ENCODE measurements around the gene GJA1.
"Not testable (repeated sequence)": the region's sequence is repeated elsewhere in the genome, so short reads cannot be mapped to it uniquely, and the experiment has no call there.

GJA1 gene

GRCh38 chr6:121435444-121436069, at the start of gene GJA1:
TSS of gene GJA1 (plus strand) at chr6:121435646. CDS start at chr6:121446848, 11,202 bp downstream.
- no peaks in the 10 kb centered on the region for H3K9me3 ChIP-seq (ENCODE audit: control insufficient read depth, insufficient read depth, low read length)
- H3K27ac ChIP-seq (ENCODE audit: low read length) = peak within 1 kb of the TSS; percentile 36
- no peaks in the 10 kb centered on the region for H3K4me1 ChIP-seq (ENCODE audit: control insufficient read depth, insufficient read depth, low read length)
- DNase-seq (ENCODE audit: low read depth, low spot score) = no peak
- no CpG with 5 or more reads among the region's 5 CpGs for WGBS (ENCODE audit: insufficient coverage, insufficient read length)
- H3K4me3 ChIP-seq (ENCODE audit: low read length) = peak within 1 kb of the TSS; percentile 92; the same call in 1 of the 2 replicates
- no peaks in the 10 kb centered on the region for H3K36me3 ChIP-seq (ENCODE audit: control insufficient read depth, insufficient read depth, low read length)
- H3K27me3 ChIP-seq (ENCODE audit: control insufficient read depth, insufficient read depth, low read length) = no peaks in the 10 kb centered on the region

- not testable (repeated sequence) for H3K9me3 ChIP-seq (ENCODE audit: control insufficient read depth, insufficient read depth, low read length); DNase-seq (ENCODE audit: low read depth, low spot score); H3K36me3 ChIP-seq (ENCODE audit: control insufficient read depth, insufficient read depth, low read length); H3K4me1 ChIP-seq (ENCODE audit: control insufficient read depth, insufficient read depth, low read length); H3K27me3 ChIP-seq (ENCODE audit: control insufficient read depth, insufficient read depth, low read length); H3K4me3 ChIP-seq (ENCODE audit: low read length); H3K27ac ChIP-seq (ENCODE audit: low read length)
- WGBS (ENCODE audit: insufficient coverage, insufficient read length) = no CpG with 5 or more reads among the region's 3 CpGs
Measured at GRCh38 chr6:121386551-121386950, 48.9 kb upstream of the GJA1 start.

- H3K4me3 ChIP-seq (ENCODE audit: low read length) = no peak overlapping the region
- WGBS (ENCODE audit: insufficient coverage, insufficient read length) = no CpG with 5 or more reads among the region's 3 CpGs
- no peaks in the 10 kb centered on the region for H3K9me3 ChIP-seq (ENCODE audit: control insufficient read depth, insufficient read depth, low read length)
- no peaks in the 10 kb centered on the region for H3K27me3 ChIP-seq (ENCODE audit: control insufficient read depth, insufficient read depth, low read length)
- H3K27ac ChIP-seq (ENCODE audit: low read length) = no peak overlapping the region
- DNase-seq (ENCODE audit: low read depth, low spot score) = no peak
- no peaks in the 10 kb centered on the region for H3K4me1 ChIP-seq (ENCODE audit: control insufficient read depth, insufficient read depth, low read length)
- H3K36me3 ChIP-seq (ENCODE audit: control insufficient read depth, insufficient read depth, low read length) = no peaks in the 10 kb centered on the region
Measured at GRCh38 chr6:121389419-121389818, 46.0 kb upstream of the GJA1 start.

GRCh38 chr6:121393731-121394505, 41.5 kb upstream of the GJA1 start:
- Histone ChIP-seq H3K27me3 (ENCODE audit: control insufficient read depth, insufficient read depth, low read length) (no peaks in the 10 kb centered on the region), H3K4me3 (ENCODE audit: low read length) (no peak overlapping the region), H3K36me3 (ENCODE audit: control insufficient read depth, insufficient read depth, low read length) (no peaks in the 10 kb centered on the region), H3K9me3 (ENCODE audit: control insufficient read depth, insufficient read depth, low read length) (no peaks in the 10 kb centered on the region), H3K4me1 (ENCODE audit: control insufficient read depth, insufficient read depth, low read length) (no peaks in the 10 kb centered on the region), H3K27ac (ENCODE audit: low read length) (no peak overlapping the region)
- no CpG with 5 or more reads among the region's 1 CpG for WGBS (ENCODE audit: insufficient coverage, insufficient read length)
- no peak for DNase-seq (ENCODE audit: low read depth, low spot score)

GRCh38 chr6:121395736-121396135, 39.7 kb upstream of the GJA1 start:
- Histone ChIP-seq H3K4me3 (ENCODE audit: low read length) (no peak overlapping the region), H3K9me3 (ENCODE audit: control insufficient read depth, insufficient read depth, low read length) (no peaks in the 10 kb centered on the region), H3K27me3 (ENCODE audit: control insufficient read depth, insufficient read depth, low read length) (no peaks in the 10 kb centered on the region), H3K27ac (ENCODE audit: low read length) (no peak overlapping the region), H3K4me1 (ENCODE audit: control insufficient read depth, insufficient read depth, low read length) (no peaks in the 10 kb centered on the region), H3K36me3 (ENCODE audit: control insufficient read depth, insufficient read depth, low read length) (no peaks in the 10 kb centered on the region)
- 100% methylated on average over 1 of the region's 4 CpGs for WGBS (ENCODE audit: insufficient coverage, insufficient read length)
- no peak for DNase-seq (ENCODE audit: low read depth, low spot score)

- H3K9me3 ChIP-seq (ENCODE audit: control insufficient read depth, insufficient read depth, low read length); DNase-seq (ENCODE audit: low read depth, low spot score); H3K27me3 ChIP-seq (ENCODE audit: control insufficient read depth, insufficient read depth, low read length); H3K27ac ChIP-seq (ENCODE audit: low read length); H3K4me1 ChIP-seq (ENCODE audit: control insufficient read depth, insufficient read depth, low read length); H3K36me3 ChIP-seq (ENCODE audit: control insufficient read depth, insufficient read depth, low read length); H3K4me3 ChIP-seq (ENCODE audit: low read length): not testable (repeated sequence)
- WGBS (ENCODE audit: insufficient coverage, insufficient read length) = no CpG with 5 or more reads among the region's 6 CpGs
Measured at GRCh38 chr6:121397188-121397587, 38.3 kb upstream of the GJA1 start.

GRCh38 chr6:121398127-121398526, 37.3 kb upstream of the GJA1 start:
- Histone ChIP-seq H3K4me3 (ENCODE audit: low read length) (no peak overlapping the region), H3K36me3 (ENCODE audit: control insufficient read depth, insufficient read depth, low read length) (no peaks in the 10 kb centered on the region), H3K27me3 (ENCODE audit: control insufficient read depth, insufficient read depth, low read length) (no peaks in the 10 kb centered on the region), H3K9me3 (ENCODE audit: control insufficient read depth, insufficient read depth, low read length) (no peaks in the 10 kb centered on the region), H3K27ac (ENCODE audit: low read length) (no peak overlapping the region), H3K4me1 (ENCODE audit: control insufficient read depth, insufficient read depth, low read length) (no peaks in the 10 kb centered on the region)
- 100% methylated on average over 1 of the region's 2 CpGs for WGBS (ENCODE audit: insufficient coverage, insufficient read length)
- DNase-seq (ENCODE audit: low read depth, low spot score) = no peak

GRCh38 chr6:121399966-121400365, 35.5 kb upstream of the GJA1 start:
- no peak for DNase-seq (ENCODE audit: low read depth, low spot score)
- Histone ChIP-seq H3K27me3 (ENCODE audit: control insufficient read depth, insufficient read depth, low read length) (no peaks in the 10 kb centered on the region), H3K4me1 (ENCODE audit: control insufficient read depth, insufficient read depth, low read length) (no peaks in the 10 kb centered on the region), H3K9me3 (ENCODE audit: control insufficient read depth, insufficient read depth, low read length) (no peaks in the 10 kb centered on the region), H3K4me3 (ENCODE audit: low read length) (no peak overlapping the region), H3K27ac (ENCODE audit: low read length) (no peak overlapping the region), H3K36me3 (ENCODE audit: control insufficient read depth, insufficient read depth, low read length) (no peaks in the 10 kb centered on the region)
- no CpG with 5 or more reads among the region's 2 CpGs for WGBS (ENCODE audit: insufficient coverage, insufficient read length)

- no peak overlapping the region for H3K4me3 ChIP-seq (ENCODE audit: low read length)
- no peaks in the 10 kb centered on the region for H3K36me3 ChIP-seq (ENCODE audit: control insufficient read depth, insufficient read depth, low read length)
- peaks cover 2% of the 10 kb centered on the region for H3K4me1 ChIP-seq (ENCODE audit: control insufficient read depth, insufficient read depth, low read length)
- DNase-seq (ENCODE audit: low read depth, low spot score) = no peak
- H3K9me3 ChIP-seq (ENCODE audit: control insufficient read depth, insufficient read depth, low read length) = no peaks in the 10 kb centered on the region
- H3K27ac ChIP-seq (ENCODE audit: low read length) = no peak overlapping the region
- no CpG with 5 or more reads among the region's 2 CpGs for WGBS (ENCODE audit: insufficient coverage, insufficient read length)
- H3K27me3 ChIP-seq (ENCODE audit: control insufficient read depth, insufficient read depth, low read length) = no peaks in the 10 kb centered on the region
Measured at GRCh38 chr6:121403964-121404363, 31.5 kb upstream of the GJA1 start.

GRCh38 chr6:121405306-121405705, 30.1 kb upstream of the GJA1 start:
- WGBS (ENCODE audit: insufficient coverage, insufficient read length) = no CpG with 5 or more reads among the region's 9 CpGs
- DNase-seq (ENCODE audit: low read depth, low spot score) = no peak
- Histone ChIP-seq H3K27ac (ENCODE audit: low read length) (no peak overlapping the region), H3K4me1 (ENCODE audit: control insufficient read depth, insufficient read depth, low read length) (peaks cover 2% of the 10 kb centered on the region), H3K36me3 (ENCODE audit: control insufficient read depth, insufficient read depth, low read length) (no peaks in the 10 kb centered on the region), H3K4me3 (ENCODE audit: low read length) (no peak overlapping the region), H3K9me3 (ENCODE audit: control insufficient read depth, insufficient read depth, low read length) (no peaks in the 10 kb centered on the region), H3K27me3 (ENCODE audit: control insufficient read depth, insufficient read depth, low read length) (no peaks in the 10 kb centered on the region)

- H3K4me3 ChIP-seq (ENCODE audit: low read length) = no peak overlapping the region
- DNase-seq (ENCODE audit: low read depth, low spot score) = no peak
- no CpG with 5 or more reads among the region's 19 CpGs for WGBS (ENCODE audit: insufficient coverage, insufficient read length)
- H3K27ac ChIP-seq (ENCODE audit: low read length) = no peak overlapping the region
- no peaks in the 10 kb centered on the region for H3K27me3 ChIP-seq (ENCODE audit: control insufficient read depth, insufficient read depth, low read length)
- H3K4me1 ChIP-seq (ENCODE audit: control insufficient read depth, insufficient read depth, low read length) = peaks cover 2% of the 10 kb centered on the region
- no peaks in the 10 kb centered on the region for H3K9me3 ChIP-seq (ENCODE audit: control insufficient read depth, insufficient read depth, low read length)
- H3K36me3 ChIP-seq (ENCODE audit: control insufficient read depth, insufficient read depth, low read length) = no peaks in the 10 kb centered on the region
Measured at GRCh38 chr6:121408321-121408720, 27.1 kb upstream of the GJA1 start.
